ENCODE data around the gene LIPA.
"Not testable (repeated sequence)": the region's sequence is repeated elsewhere in the genome, so short reads cannot be mapped to it uniquely, and the experiment has no call there.

The LIPA gene

DNA sequence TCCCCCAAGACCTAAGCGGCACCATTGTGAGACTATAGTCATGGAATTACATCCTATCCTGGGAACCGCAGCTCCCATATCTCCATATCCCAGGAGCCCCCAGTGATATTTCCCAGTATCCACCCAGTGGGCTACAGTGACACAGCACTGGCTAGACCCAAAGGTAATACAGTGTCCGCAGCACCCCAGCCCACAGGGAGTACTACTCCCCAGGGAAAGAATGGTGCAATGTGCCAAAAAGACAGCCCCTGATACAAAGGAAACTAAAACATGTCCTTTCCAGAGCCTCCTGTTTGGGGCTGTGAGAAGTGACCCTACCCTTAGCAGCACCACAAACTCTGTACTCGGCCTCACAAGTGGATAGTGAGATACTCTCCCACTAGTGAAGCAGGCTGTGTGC lies 45.8 kb upstream of the LIPA start:
- Histone ChIP-seq H3K4me1 (ENCODE audit: low read length) (peaks cover 29% of the 10 kb centered on the region), H3K4me2 (ENCODE audit: low read length) (no peak overlapping the region), H2AFZ (ENCODE audit: low read depth, low read length) (no peak overlapping the region), H3K36me3 (replicated peaks; ENCODE audit: low read depth, low read length) (no peaks in the 10 kb centered on the region), H3K27ac (ENCODE audit: low read length) (no peak overlapping the region), H3K9ac (ENCODE audit: low read length) (no peak overlapping the region), H4K20me1 (ENCODE audit: insufficient read depth, low read length) (no peaks in the 10 kb centered on the region), H3K4me3 (ENCODE audit: low read length) (no peak overlapping the region), H3K27me3 (ENCODE audit: low read depth, low read length) (no peaks in the 10 kb centered on the region), H3K9me3 (ENCODE audit: insufficient read depth, low read length) (no peaks in the 10 kb centered on the region), H3K79me2 (ENCODE audit: low read length) (no peaks in the 10 kb centered on the region)
- TF ChIP-seq EZH2phosphoT487 (IDR thresholded peaks at IDR 0.05; ENCODE audit: low read depth) (no peak), CTCF (IDR thresholded peaks at IDR 0.05; ENCODE audit: low read depth, low read length) (no peak)

DNA sequence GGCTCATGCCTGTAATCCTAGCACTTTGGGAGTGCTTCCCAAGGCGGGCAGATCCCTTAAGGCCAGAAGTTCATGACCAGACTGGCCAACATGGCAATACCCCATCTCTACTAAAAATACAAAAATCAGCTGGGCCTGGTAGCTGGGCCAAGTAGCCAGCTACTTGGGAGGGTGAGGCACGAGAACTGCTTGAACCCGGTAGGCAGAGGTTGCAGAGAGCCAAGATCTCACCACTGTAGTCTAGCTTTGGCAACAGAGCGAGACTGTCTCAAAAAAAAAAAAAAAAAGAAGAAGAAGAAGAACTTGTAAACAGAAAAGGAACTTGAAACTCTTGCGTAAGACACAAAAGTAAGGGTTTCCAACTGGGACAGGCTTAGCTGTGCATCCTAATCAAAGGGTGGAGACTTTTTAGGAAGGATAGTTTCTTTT lies 44.7 kb upstream of the LIPA start:
- Histone ChIP-seq H3K4me2 (ENCODE audit: low read length) (peak overlapping the region; percentile 60), H3K9ac (ENCODE audit: low read length) (no peak overlapping the region; the same call in 1 of the 2 replicates), H3K9me3 (ENCODE audit: insufficient read depth, low read length) (no peaks in the 10 kb centered on the region), H2AFZ (ENCODE audit: low read depth, low read length) (no peak overlapping the region), H3K27ac (ENCODE audit: low read length) (peak overlapping the region; percentile 31), H3K4me1 (ENCODE audit: low read length) (peaks cover 22% of the 10 kb centered on the region), H3K4me3 (ENCODE audit: low read length) (no peak overlapping the region), H4K20me1 (ENCODE audit: insufficient read depth, low read length) (no peaks in the 10 kb centered on the region), H3K79me2 (ENCODE audit: low read length) (no peaks in the 10 kb centered on the region), H3K27me3 (ENCODE audit: low read depth, low read length) (no peaks in the 10 kb centered on the region), H3K36me3 (replicated peaks; ENCODE audit: low read depth, low read length) (no peaks in the 10 kb centered on the region)
- TF ChIP-seq EZH2phosphoT487 (IDR thresholded peaks at IDR 0.05; ENCODE audit: low read depth): no peak
- no peak for TF ChIP-seq CTCF (IDR thresholded peaks at IDR 0.05; ENCODE audit: low read depth, low read length)

DNA sequence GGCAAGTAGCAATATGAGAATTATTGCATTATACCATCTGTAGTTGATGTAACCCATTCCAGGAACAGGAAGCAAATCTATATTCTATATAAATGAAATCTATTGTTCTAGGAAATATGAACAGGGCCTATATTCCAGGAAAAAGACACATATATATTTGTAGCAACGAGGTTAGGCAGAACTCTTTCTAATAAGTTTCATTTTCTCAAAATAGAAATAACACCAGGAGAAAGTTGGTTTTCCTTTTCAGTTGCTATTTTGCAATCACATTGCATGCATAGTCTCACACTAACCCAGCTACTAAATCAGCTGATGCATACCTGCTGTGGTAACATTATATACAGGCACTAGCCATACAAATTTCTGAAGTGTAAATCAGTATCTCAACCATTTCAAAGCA lies 44.0 kb upstream of the LIPA start:
- Histone ChIP-seq H3K4me1 (ENCODE audit: low read length) (peaks cover 16% of the 10 kb centered on the region), H3K27ac (ENCODE audit: low read length) (no peak overlapping the region), H2AFZ (ENCODE audit: low read depth, low read length) (no peak overlapping the region), H4K20me1 (ENCODE audit: insufficient read depth, low read length) (no peaks in the 10 kb centered on the region), H3K9me3 (ENCODE audit: insufficient read depth, low read length) (no peaks in the 10 kb centered on the region), H3K27me3 (ENCODE audit: low read depth, low read length) (no peaks in the 10 kb centered on the region), H3K4me2 (ENCODE audit: low read length) (no peak overlapping the region; the same call in 1 of the 2 replicates), H3K4me3 (ENCODE audit: low read length) (no peak overlapping the region), H3K36me3 (replicated peaks; ENCODE audit: low read depth, low read length) (no peaks in the 10 kb centered on the region), H3K9ac (ENCODE audit: low read length) (no peak overlapping the region), H3K79me2 (ENCODE audit: low read length) (no peaks in the 10 kb centered on the region)
- no peak for TF ChIP-seq EZH2phosphoT487 (IDR thresholded peaks at IDR 0.05; ENCODE audit: low read depth)
- no peak for TF ChIP-seq CTCF (IDR thresholded peaks at IDR 0.05; ENCODE audit: low read depth, low read length)

DNA sequence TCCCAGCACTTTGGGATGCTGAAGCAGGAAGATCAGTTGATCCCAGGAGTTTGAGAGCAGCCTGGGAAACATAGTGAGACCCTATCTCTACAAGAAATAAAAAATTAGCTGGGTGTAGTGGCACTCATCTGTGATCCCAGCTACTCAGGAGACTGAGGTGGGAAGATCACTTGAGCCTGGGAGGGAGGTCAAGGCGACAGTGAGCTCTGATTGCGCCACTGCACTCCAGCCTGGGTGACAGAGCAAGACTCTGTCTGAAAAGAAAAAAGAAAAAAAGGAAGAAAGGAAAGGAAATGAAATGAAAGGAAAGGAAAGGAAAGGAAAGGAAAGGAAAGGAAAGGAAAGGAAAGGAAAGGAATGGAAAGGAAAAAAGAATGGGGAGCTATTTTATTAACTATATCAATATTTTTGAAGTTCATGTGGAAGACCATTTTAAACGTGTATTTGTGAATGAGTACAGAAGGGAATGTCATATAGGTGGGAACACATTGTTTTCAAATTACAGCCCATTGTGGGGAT lies 43.2 kb upstream of the LIPA start:
- Histone ChIP-seq H3K4me2 (ENCODE audit: low read length) (no peak overlapping the region), H3K27ac (ENCODE audit: low read length) (no peak overlapping the region)
- TF ChIP-seq CTCF (IDR thresholded peaks at IDR 0.05; ENCODE audit: low read depth, low read length) (no peak), EZH2phosphoT487 (IDR thresholded peaks at IDR 0.05; ENCODE audit: low read depth) (no peak)

GRCh38 chr10:89285303-89285702 lies 33.7 kb upstream of the LIPA start:
- not testable (repeated sequence) for H3K4me2 ChIP-seq (ENCODE audit: low read length); H3K27ac ChIP-seq (ENCODE audit: low read length); H3K9me3 ChIP-seq (ENCODE audit: insufficient read depth, low read length); H4K20me1 ChIP-seq (ENCODE audit: insufficient read depth, low read length); H2AFZ ChIP-seq (ENCODE audit: low read depth, low read length); H3K4me3 ChIP-seq (ENCODE audit: low read length); H3K4me1 ChIP-seq (ENCODE audit: low read length); H3K36me3 ChIP-seq (replicated peaks; ENCODE audit: low read depth, low read length); H3K9ac ChIP-seq (ENCODE audit: low read length); H3K27me3 ChIP-seq (ENCODE audit: low read depth, low read length); H3K79me2 ChIP-seq (ENCODE audit: low read length)

More for the DNA sequence above, 43.2 kb upstream of the LIPA start:
- Histone ChIP-seq H3K4me1 (ENCODE audit: low read length) (peaks cover 16% of the 10 kb centered on the region), H4K20me1 (ENCODE audit: insufficient read depth, low read length) (no peaks in the 10 kb centered on the region), H3K36me3 (replicated peaks; ENCODE audit: low read depth, low read length) (no peaks in the 10 kb centered on the region), H3K79me2 (ENCODE audit: low read length) (no peaks in the 10 kb centered on the region), H2AFZ (ENCODE audit: low read depth, low read length) (no peak overlapping the region), H3K27me3 (ENCODE audit: low read depth, low read length) (no peaks in the 10 kb centered on the region), H3K9ac (ENCODE audit: low read length) (no peak overlapping the region), H3K4me3 (ENCODE audit: low read length) (no peak overlapping the region), H3K9me3 (ENCODE audit: insufficient read depth, low read length) (no peaks in the 10 kb centered on the region)

GRCh38 chr10:89284711-89285110 lies 33.1 kb upstream of the LIPA start:
- H3K27ac ChIP-seq (ENCODE audit: low read length): not testable (repeated sequence)

More at GRCh38 chr10:89284711-89285110, 33.1 kb upstream of the LIPA start:
- not testable (repeated sequence) for H3K9ac ChIP-seq (ENCODE audit: low read length); H3K4me3 ChIP-seq (ENCODE audit: low read length); H3K36me3 ChIP-seq (replicated peaks; ENCODE audit: low read depth, low read length); H3K9me3 ChIP-seq (ENCODE audit: insufficient read depth, low read length); H3K79me2 ChIP-seq (ENCODE audit: low read length); H3K4me2 ChIP-seq (ENCODE audit: low read length); H4K20me1 ChIP-seq (ENCODE audit: insufficient read depth, low read length); H2AFZ ChIP-seq (ENCODE audit: low read depth, low read length); H3K4me1 ChIP-seq (ENCODE audit: low read length); H3K27me3 ChIP-seq (ENCODE audit: low read depth, low read length)
